ENCODE measurements around the gene TEAD1. TPM values are rescaled to one million over a fixed set of nuclear protein-coding genes. Genes with fewer than 3 reads are reported as not detected.

TEAD1 gene
- total RNA-seq, 2 experiments from 2014 or later, result 0.11 TPM; not detected in 1

DNA sequence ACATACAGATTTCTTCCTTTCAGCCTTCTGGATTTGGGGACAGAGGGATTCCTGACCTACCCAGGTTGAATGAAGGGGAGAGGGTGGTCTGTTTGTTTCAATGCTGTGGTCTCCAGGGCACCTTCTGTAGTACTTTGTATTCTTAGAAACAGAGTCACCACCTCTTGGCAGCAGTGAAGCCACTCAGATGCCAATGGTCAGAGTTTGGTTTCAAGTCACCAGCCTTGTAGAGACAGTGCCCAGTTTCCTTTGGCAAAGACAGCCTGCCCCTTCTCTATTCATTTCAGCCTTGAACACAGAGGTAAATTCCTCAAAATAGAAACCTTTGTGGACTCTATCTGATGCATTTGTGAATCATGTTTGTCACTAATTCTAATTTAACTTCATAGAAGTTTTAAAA, 223.2 kb downstream of the TEAD1 start:
- H3K4me1 Mint-ChIP-seq (ENCODE audit: low read depth), result no peaks in the 10 kb centered on the region
- DNase-seq (no peak), ATAC-seq (ENCODE audit: poor library complexity) (no peak)
- H3K36me3 Mint-ChIP-seq (ENCODE audit: low read depth), result no peaks in the 10 kb centered on the region
- ChIA-PET POLR2A (no interaction called here), CTCF (no interaction called here)
- Histone ChIP-seq H3K9me3 (ENCODE audit: control insufficient read depth in 1 of 2, insufficient read depth in 1 of 2, low read length in 2 of 2) (no peaks in the 10 kb centered on the region), H3K27ac (ENCODE audit: low read depth in 1 of 2, low read length in 2 of 2) (no peak overlapping the region), H3K36me3 (ENCODE audit: insufficient read depth, low read length) (no peaks in the 10 kb centered on the region), H3K4me3 (ENCODE audit: low read length) (no peak overlapping the region), H3K27me3 (ENCODE audit: control insufficient read depth in 1 of 2, insufficient read depth in 2 of 2, low read length in 2 of 2) (peaks cover 5 to 12% of the 10 kb centered on the region in 2 experiments), H3K4me1 (ENCODE audit: insufficient read depth, low read length) (no peaks in the 10 kb centered on the region)
- intact Hi-C loops (cut with DNase I, micrococcal nuclease), result loop anchor here in 1 of 2 experiments (10.0 kb wide), 1 partner anchor 483 kb away; no protein-coding TSS in a partner anchor
- TF ChIP-seq, protein P1, sequence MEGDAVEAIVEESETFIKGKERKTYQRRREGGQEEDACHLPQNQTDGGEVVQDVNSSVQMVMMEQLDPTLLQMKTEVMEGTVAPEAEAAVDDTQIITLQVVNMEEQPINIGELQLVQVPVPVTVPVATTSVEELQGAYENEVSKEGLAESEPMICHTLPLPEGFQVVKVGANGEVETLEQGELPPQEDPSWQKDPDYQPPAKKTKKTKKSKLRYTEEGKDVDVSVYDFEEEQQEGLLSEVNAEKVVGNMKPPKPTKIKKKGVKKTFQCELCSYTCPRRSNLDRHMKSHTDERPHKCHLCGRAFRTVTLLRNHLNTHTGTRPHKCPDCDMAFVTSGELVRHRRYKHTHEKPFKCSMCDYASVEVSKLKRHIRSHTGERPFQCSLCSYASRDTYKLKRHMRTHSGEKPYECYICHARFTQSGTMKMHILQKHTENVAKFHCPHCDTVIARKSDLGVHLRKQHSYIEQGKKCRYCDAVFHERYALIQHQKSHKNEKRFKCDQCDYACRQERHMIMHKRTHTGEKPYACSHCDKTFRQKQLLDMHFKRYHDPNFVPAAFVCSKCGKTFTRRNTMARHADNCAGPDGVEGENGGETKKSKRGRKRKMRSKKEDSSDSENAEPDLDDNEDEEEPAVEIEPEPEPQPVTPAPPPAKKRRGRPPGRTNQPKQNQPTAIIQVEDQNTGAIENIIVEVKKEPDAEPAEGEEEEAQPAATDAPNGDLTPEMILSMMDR (IDR thresholded peaks at IDR 0.05), result no peak
- no peak overlapping the region for H3K4me3 Mint-ChIP-seq
- peaks cover 31% of the 10 kb centered on the region for H3K27me3 Mint-ChIP-seq
- H3K27ac Mint-ChIP-seq, result no peak overlapping the region
- no peaks in the 10 kb centered on the region for H3K9me3 Mint-ChIP-seq

DNA sequence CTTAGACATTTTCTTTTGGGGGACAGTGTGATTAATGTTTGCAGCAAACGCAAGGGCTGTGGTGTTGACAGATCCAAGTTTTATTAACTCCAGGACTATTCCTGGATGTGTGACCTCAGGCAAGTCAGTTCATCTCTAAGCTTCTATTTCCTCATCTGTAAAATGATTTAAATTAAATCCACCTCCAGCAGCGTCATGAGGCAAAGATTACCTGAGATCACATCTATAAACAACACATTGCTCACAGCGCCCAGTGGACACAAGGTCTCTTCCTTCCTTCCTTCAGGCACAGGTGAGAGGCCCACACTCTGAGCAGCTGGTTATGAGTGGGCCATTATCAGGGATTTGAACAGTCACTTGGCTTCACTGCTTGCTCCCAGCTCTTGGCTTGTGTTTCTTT, 223.6 kb downstream of the TEAD1 start:
- intact Hi-C loops (cut with DNase I, micrococcal nuclease), result loop anchor here in 1 of 2 experiments (10.0 kb wide), 1 partner anchor 483 kb away; no protein-coding TSS in a partner anchor
- ChIA-PET POLR2A (no interaction called here), CTCF (no interaction called here)
- Mint-ChIP-seq H3K36me3 (ENCODE audit: low read depth) (no peaks in the 10 kb centered on the region), H3K9me3 (no peaks in the 10 kb centered on the region), H3K27ac (no peak overlapping the region), H3K27me3 (peaks cover 31% of the 10 kb centered on the region), H3K4me1 (ENCODE audit: low read depth) (no peaks in the 10 kb centered on the region), H3K4me3 (no peak overlapping the region)
- ATAC-seq (ENCODE audit: poor library complexity), result no peak
- Histone ChIP-seq H3K36me3 (ENCODE audit: insufficient read depth, low read length) (no peaks in the 10 kb centered on the region), H3K4me3 (ENCODE audit: low read length) (no peak overlapping the region), H3K27me3 (ENCODE audit: control insufficient read depth in 1 of 2, insufficient read depth in 2 of 2, low read length in 2 of 2) (peaks cover 5 to 12% of the 10 kb centered on the region in 2 experiments), H3K4me1 (ENCODE audit: insufficient read depth, low read length) (no peaks in the 10 kb centered on the region), H3K27ac (ENCODE audit: low read depth in 1 of 2, low read length in 2 of 2) (no peak overlapping the region), H3K9me3 (ENCODE audit: control insufficient read depth in 1 of 2, insufficient read depth in 1 of 2, low read length in 2 of 2) (no peaks in the 10 kb centered on the region)
- DNase-seq, result no peak
- TF ChIP-seq, protein P1 (IDR thresholded peaks at IDR 0.05), result no peak

DNA sequence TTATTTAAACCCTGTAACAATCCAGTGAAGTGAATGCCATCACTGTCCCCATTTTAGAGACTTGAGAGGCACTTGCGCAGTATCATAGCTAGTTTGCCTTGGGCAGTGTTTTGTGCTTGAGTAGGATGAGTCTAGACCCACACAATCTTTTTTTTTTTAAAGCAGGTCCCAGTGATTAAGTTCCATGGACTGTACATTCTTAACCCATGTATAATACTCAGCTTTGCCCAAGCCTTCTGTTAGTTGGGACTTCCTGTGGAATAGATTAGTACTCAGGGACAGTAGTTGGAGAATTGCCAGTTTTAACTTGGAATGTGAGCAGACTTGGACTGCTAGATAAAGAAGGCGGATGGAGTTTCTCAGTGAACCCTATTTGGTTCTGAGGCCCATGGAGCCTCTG, 226.3 kb downstream of the TEAD1 start:
- Mint-ChIP-seq H3K9me3 (no peaks in the 10 kb centered on the region), H3K36me3 (ENCODE audit: low read depth) (no peaks in the 10 kb centered on the region)

More for the DNA sequence above, 226.3 kb downstream of the TEAD1 start:
- H3K4me1 ChIP-seq (ENCODE audit: insufficient read depth, low read length), result no peaks in the 10 kb centered on the region
- intact Hi-C loops (cut with DNase I, micrococcal nuclease), result no loop called here
- no peak for DNase-seq
- H3K4me3 ChIP-seq (ENCODE audit: low read length), result no peak overlapping the region
- peaks cover 5 to 16% of the 10 kb centered on the region in 2 experiments for H3K27me3 ChIP-seq (ENCODE audit: control insufficient read depth in 1 of 2, insufficient read depth in 2 of 2, low read length in 2 of 2)
- Mint-ChIP-seq H3K4me3 (no peak overlapping the region), H3K4me1 (ENCODE audit: low read depth) (no peaks in the 10 kb centered on the region), H3K27me3 (peaks cover 41% of the 10 kb centered on the region), H3K27ac (no peak overlapping the region)
- no peak overlapping the region for H3K27ac ChIP-seq (ENCODE audit: low read depth in 1 of 2, low read length in 2 of 2)
- no peaks in the 10 kb centered on the region for H3K9me3 ChIP-seq (ENCODE audit: control insufficient read depth in 1 of 2, insufficient read depth in 1 of 2, low read length in 2 of 2)
- no peaks in the 10 kb centered on the region for H3K36me3 ChIP-seq (ENCODE audit: insufficient read depth, low read length)
- CTCF ChIA-PET, result no interaction called here
- TF ChIP-seq, protein P1 (IDR thresholded peaks at IDR 0.05), result no peak
- POLR2A ChIA-PET, result no interaction called here
- ATAC-seq (ENCODE audit: poor library complexity), result no peak
